Measurements from ENCODE around the gene PDE10A. TPM values are rescaled to one million over a fixed set of nuclear protein-coding genes. Genes with fewer than 3 reads are reported as not detected.

Gene PDE10A
- total and polyA plus RNA-seq, 2 of the 4 experiments (the other 2 are of a cell fraction) = 3.4 to 12.4 TPM

DNA sequence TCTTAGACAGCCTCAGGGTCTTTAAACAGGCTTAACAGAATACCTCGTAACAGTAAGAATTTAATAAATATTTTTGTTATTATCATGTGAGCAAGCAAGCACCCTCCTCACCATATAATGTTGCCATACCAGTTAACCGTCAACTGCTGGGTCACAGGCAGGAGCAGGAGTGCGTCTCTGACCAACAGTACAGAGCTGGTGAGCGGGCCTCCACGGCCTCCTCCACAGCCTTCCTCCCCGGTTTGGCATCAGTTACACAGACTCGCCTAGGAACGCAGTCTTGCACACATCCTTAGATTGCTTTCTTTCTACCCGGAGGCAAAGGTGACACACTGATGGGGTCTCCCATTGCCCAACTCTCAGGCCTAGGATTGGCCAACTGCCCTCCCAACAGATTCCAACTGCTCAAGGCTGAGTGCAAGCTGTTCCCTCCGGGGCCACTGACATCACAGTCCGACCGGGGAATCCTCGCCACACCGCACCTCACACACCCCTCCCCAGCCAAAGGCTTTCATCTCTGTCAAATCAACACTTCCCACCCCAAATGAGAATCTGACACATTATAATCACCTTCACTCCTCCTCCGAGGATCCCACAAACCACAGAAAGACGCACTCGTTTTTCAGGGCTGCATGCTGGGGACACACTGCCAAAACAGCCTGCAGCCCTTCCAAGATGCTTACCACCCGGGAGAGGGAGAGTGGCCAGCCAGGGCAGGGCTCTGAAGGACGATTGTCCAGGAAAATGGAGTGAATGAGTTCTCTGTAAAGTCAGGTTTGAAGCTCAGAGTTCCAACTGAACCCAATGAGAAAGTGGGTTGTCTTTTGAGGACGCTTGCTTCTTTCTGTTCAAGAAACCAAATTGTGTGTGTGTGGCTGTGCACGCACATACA is 63.2 kb downstream of the PDE10A start:
- TF ChIP-seq NFE2L2 (IDR thresholded peaks at IDR 0.05; ENCODE audit: low read depth, low read length) (no peak), CHD1 (IDR thresholded peaks at IDR 0.05; ENCODE audit: low read depth, low read length) (no peak), SMC3 (IDR thresholded peaks at IDR 0.05; ENCODE audit: low read depth, low read length) (no peak), MAFK (IDR thresholded peaks at IDR 0.05; ENCODE audit: low read depth, low read length) (no peak), FOS (IDR thresholded peaks at IDR 0.05; ENCODE audit: low read depth, low read length) (no peak), MXI1 (IDR thresholded peaks at IDR 0.05; ENCODE audit: borderline replicate concordance, low read depth, low read length) (no peak), POLR2A (IDR thresholded peaks at IDR 0.05; ENCODE audit: low read depth, low read length) (no peak), RFX5 (IDR thresholded peaks at IDR 0.05; ENCODE audit: low read depth, low read length) (no peak), MAZ (IDR thresholded peaks at IDR 0.05; ENCODE audit: borderline replicate concordance, low read depth, low read length) (no peak)
- TF ChIP-seq, protein P1, sequence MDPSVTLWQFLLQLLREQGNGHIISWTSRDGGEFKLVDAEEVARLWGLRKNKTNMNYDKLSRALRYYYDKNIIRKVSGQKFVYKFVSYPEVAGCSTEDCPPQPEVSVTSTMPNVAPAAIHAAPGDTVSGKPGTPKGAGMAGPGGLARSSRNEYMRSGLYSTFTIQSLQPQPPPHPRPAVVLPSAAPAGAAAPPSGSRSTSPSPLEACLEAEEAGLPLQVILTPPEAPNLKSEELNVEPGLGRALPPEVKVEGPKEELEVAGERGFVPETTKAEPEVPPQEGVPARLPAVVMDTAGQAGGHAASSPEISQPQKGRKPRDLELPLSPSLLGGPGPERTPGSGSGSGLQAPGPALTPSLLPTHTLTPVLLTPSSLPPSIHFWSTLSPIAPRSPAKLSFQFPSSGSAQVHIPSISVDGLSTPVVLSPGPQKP (IDR thresholded peaks at IDR 0.05; ENCODE audit: borderline replicate concordance, low read depth, low read length) = no peak
- TF ChIP-seq, protein P2, sequence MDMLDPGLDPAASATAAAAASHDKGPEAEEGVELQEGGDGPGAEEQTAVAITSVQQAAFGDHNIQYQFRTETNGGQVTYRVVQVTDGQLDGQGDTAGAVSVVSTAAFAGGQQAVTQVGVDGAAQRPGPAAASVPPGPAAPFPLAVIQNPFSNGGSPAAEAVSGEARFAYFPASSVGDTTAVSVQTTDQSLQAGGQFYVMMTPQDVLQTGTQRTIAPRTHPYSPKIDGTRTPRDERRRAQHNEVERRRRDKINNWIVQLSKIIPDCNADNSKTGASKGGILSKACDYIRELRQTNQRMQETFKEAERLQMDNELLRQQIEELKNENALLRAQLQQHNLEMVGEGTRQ (IDR thresholded peaks at IDR 0.05; ENCODE audit: low read depth, low read length) = no peak
- H3K36me3 ChIP-seq (ENCODE audit: control insufficient read depth, insufficient read depth, low read length) = no peaks in the 10 kb centered on the region
- H4K91ac ChIP-seq (ENCODE audit: insufficient read depth, low read depth, low read length) = no peak overlapping the region
- H3K27ac ChIP-seq (ENCODE audit: insufficient read depth, low read length) = no peak overlapping the region
- H3K14ac ChIP-seq (replicated peaks; ENCODE audit: low read depth, low read length) = no peak overlapping the region
- no peaks in the 10 kb centered on the region for H3K27me3 ChIP-seq (ENCODE audit: control insufficient read depth, insufficient read depth, low read length)
- ATAC-seq (ENCODE audit: low read depth) (no peak), DNase-seq (no peak)
- H4K5ac ChIP-seq (ENCODE audit: low read depth, low read length) = no peak overlapping the region
- POLR2A ChIA-PET (ENCODE audit: unreplicated experiment) = no interaction called here
- H3K79me1 ChIP-seq (ENCODE audit: low read depth in 1 of 2, low read length in 2 of 2) = peaks cover 37 to 45% of the 10 kb centered on the region in 2 experiments
- H3K4me3 ChIP-seq (ENCODE audit: insufficient read depth, low read depth, low read length) = no peak overlapping the region
- H2BK15ac ChIP-seq (ENCODE audit: low read depth, low read length) = no peak overlapping the region
- WGBS, 2 experiments (ENCODE audit: extremely low coverage in 2 of 2, insufficient read length in 1 of 2) = 80% methylated on average over 5 of the region's 21 CpGs; no CpG with 5 or more reads in 1 of the 2 experiments
- no peak overlapping the region for H3K56ac ChIP-seq (ENCODE audit: extremely low read depth, insufficient read depth, low read length)
- no peak overlapping the region for H2AFZ ChIP-seq (replicated peaks; ENCODE audit: low read length, poor library complexity)
- peaks cover 4% of the 10 kb centered on the region for H4K20me1 ChIP-seq (ENCODE audit: insufficient read depth, low read length)
- no peak overlapping the region for H3K23ac ChIP-seq (ENCODE audit: low read depth, low read length)
- no peak overlapping the region for H4K8ac ChIP-seq (ENCODE audit: low read depth in 2 of 2, low read length in 2 of 2)
- H2AK5ac ChIP-seq (ENCODE audit: low read depth, low read length) = no peak overlapping the region
- no peak overlapping the region for H2BK20ac ChIP-seq (ENCODE audit: low read depth, low read length)
- H3K9ac ChIP-seq (ENCODE audit: low read depth, low read length) = no peak overlapping the region
- H3K9me3 ChIP-seq (ENCODE audit: control insufficient read depth, insufficient read depth, low read length) = no peaks in the 10 kb centered on the region
- H3K4me1 ChIP-seq (ENCODE audit: control insufficient read depth, insufficient read depth, low read length) = no peaks in the 10 kb centered on the region; the same call in 1 of the 2 replicates
- no peaks in the 10 kb centered on the region for H3K9me1 ChIP-seq (ENCODE audit: insufficient read depth, low read length)
- BruUV-seq (replicated peaks) = no TSS peak
- CTCF ChIA-PET = interaction anchor here (0.6 kb wide), 1 partner anchor 12 kb away, joined by 4 read pairs; no protein-coding TSS in a partner anchor
- in situ Hi-C loops (cut with MboI; ENCODE audit: low sequenced_read_pairs) = no loop called here
- no peak overlapping the region for H2AK9ac ChIP-seq (replicated peaks; ENCODE audit: low read depth, low read length, poor library complexity)
- H2BK5ac ChIP-seq (ENCODE audit: low read depth, low read length, poor library complexity, severe bottlenecking) = no peak overlapping the region
- dilution Hi-C loops (cut with HindIII; ENCODE audit: low sequenced_read_pairs, unreplicated experiment) = no loop called here
- H3K4me2 ChIP-seq (ENCODE audit: low read depth, low read length) = no peak overlapping the region
- no peak overlapping the region for H2BK120ac ChIP-seq (ENCODE audit: low read depth, low read length)
- intact Hi-C loops (cut with micrococcal nuclease) = no loop called here
- H3K4ac ChIP-seq (ENCODE audit: low read depth, low read length) = no peak overlapping the region
- no peak overlapping the region for H3K18ac ChIP-seq (ENCODE audit: low read depth, low read length)
